Activated T-cell treated with anti-CD3 and anti-CD28 coated beads for 24 hours (primary cell): ENCODE data around the gene CHD9.
"Not testable (repeated sequence)": the region's sequence is repeated elsewhere in the genome, so short reads cannot be mapped to it uniquely, and the experiment has no call there.

Experiments used
- DNase-seq: peaks from one replicate; pipeline ENCODE4 v3.0.0-alpha.2; 2020; ENCODE audit warnings: low read depth

Gene CHD9

GRCh38 chr16:53075461-53075860 lies 20.7 kb downstream of the CHD9 start:
- DNase-seq = not testable (repeated sequence)

GRCh38 chr16:53078247-53078646 lies 23.5 kb downstream of the CHD9 start:
- no peak for DNase-seq

- DNase-seq = no peak
Observed at GRCh38 chr16:53078765-53079485, 24.1 kb downstream of the CHD9 start.

GRCh38 chr16:53080345-53081031 lies 25.7 kb downstream of the CHD9 start:
- no peak for DNase-seq

- no peak for DNase-seq
Observed at GRCh38 chr16:53081032-53081424, 26.2 kb downstream of the CHD9 start.

- no peak for DNase-seq
Observed at GRCh38 chr16:53081686-53082407, 27.1 kb downstream of the CHD9 start.

- no peak for DNase-seq
Observed at GRCh38 chr16:53082509-53082908, 27.7 kb downstream of the CHD9 start.

- DNase-seq = no peak
Observed at GRCh38 chr16:53083119-53083518, 28.3 kb downstream of the CHD9 start.

GRCh38 chr16:53084141-53084541 lies 29.4 kb downstream of the CHD9 start:
- no peak for DNase-seq

GRCh38 chr16:53084746-53085334 lies 30.0 kb downstream of the CHD9 start:
- no peak for DNase-seq

- no peak for DNase-seq
Observed at GRCh38 chr16:53085369-53085843, 30.6 kb downstream of the CHD9 start.

- no peak for DNase-seq
Observed at GRCh38 chr16:53085931-53086421, 31.2 kb downstream of the CHD9 start.

- no peak for DNase-seq
Observed at GRCh38 chr16:53087101-53087500, 32.3 kb downstream of the CHD9 start.

- DNase-seq = no peak
Observed at GRCh38 chr16:53089434-53090285, 34.9 kb downstream of the CHD9 start.

- DNase-seq = no peak
Observed at GRCh38 chr16:53090286-53090590, 35.4 kb downstream of the CHD9 start.

- DNase-seq = no peak
Observed at GRCh38 chr16:53090591-53091411, 36.0 kb downstream of the CHD9 start.

- DNase-seq = no peak
Observed at GRCh38 chr16:53091466-53092211, 36.8 kb downstream of the CHD9 start.

GRCh38 chr16:53092284-53092683 lies 37.5 kb downstream of the CHD9 start:
- no peak for DNase-seq

GRCh38 chr16:53093162-53093744 lies 38.5 kb downstream of the CHD9 start:
- no peak for DNase-seq
